HG02678 (cell line): ENCODE measurements around the gene DOCK1.

ENCODE experiments used
- ATAC-seq: cut with Tn5 transposase; IDR thresholded peaks from one replicate; pipeline ENCODE4 v1.9.1; 2021; ENCODE audit warnings: mild to moderate bottlenecking, moderate library complexity; ENCODE audit not compliant: unreplicated experiment

Gene DOCK1

GRCh38 chr10:127485153-127485857 is 580.1 kb downstream of the DOCK1 start:
- no peak for ATAC-seq

GRCh38 chr10:127486355-127486754 is 581.1 kb downstream of the DOCK1 start:
- ATAC-seq = no peak

- ATAC-seq = no peak
Measured at GRCh38 chr10:127492607-127493250, 587.5 kb downstream of the DOCK1 start.

GRCh38 chr10:127496035-127496434 is 590.8 kb downstream of the DOCK1 start:
- ATAC-seq = no peak

GRCh38 chr10:127497685-127498084 is 592.5 kb downstream of the DOCK1 start:
- no peak for ATAC-seq

GRCh38 chr10:127498087-127498486 is 592.9 kb downstream of the DOCK1 start:
- ATAC-seq = no peak

- ATAC-seq = no peak
Measured at GRCh38 chr10:127500127-127500526, 594.9 kb downstream of the DOCK1 start.
